Breast epithelium (tissue), 3 donors: ENCODE results near the gene KIF26B.

Source experiments
- POLR2A ChIP-seq: fragments of 450-650 bp; IDR thresholded peaks from one replicate; pipeline ENCODE4 v1.6.1; 2016; ENCODE audit warnings: antibody characterized with exemption, mild to moderate bottlenecking, moderate library complexity
- POLR2AphosphoS5 ChIP-seq, 3 donors: sonication (generic); formaldehyde crosslinking; IDR thresholded peaks; one replicate each; pipeline ENCODE4 v1.6.1; 2017; ENCODE audit warnings: antibody characterized with exemption in 3 of 3
- TF ChIP-seq, protein P1 (sequence below), 3 donors: fragments of 450-650 bp; IDR thresholded peaks; one replicate each; pipeline ENCODE4 v1.5.1; 2016 to 2017; ENCODE audit warnings: antibody characterized with exemption in 3 of 3, mild to moderate bottlenecking in 3 of 3, moderate library complexity in 3 of 3

DNA sequence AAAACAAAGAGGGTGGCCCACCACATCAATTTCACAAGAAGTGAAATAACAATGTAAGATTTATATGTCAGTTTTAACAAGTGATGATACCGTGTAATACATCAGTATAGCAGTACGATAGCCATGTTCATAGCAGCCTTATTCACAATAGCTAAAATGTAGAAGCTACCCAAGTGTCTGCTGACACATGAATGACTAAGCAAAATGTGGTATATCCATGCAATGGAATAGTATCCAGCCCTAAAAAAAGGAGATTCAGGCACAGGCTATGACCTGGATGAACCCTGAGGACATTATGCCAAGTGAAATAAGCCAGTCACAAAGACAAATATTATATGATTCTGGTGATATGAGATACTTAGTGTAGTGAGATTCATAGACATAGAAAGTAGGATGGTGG lies 18.0 kb downstream of the KIF26B start:
- TF ChIP-seq POLR2A (no peak), POLR2AphosphoS5 (IDR thresholded peaks at IDR 0.05) (no peak)
- TF ChIP-seq, protein P1, sequence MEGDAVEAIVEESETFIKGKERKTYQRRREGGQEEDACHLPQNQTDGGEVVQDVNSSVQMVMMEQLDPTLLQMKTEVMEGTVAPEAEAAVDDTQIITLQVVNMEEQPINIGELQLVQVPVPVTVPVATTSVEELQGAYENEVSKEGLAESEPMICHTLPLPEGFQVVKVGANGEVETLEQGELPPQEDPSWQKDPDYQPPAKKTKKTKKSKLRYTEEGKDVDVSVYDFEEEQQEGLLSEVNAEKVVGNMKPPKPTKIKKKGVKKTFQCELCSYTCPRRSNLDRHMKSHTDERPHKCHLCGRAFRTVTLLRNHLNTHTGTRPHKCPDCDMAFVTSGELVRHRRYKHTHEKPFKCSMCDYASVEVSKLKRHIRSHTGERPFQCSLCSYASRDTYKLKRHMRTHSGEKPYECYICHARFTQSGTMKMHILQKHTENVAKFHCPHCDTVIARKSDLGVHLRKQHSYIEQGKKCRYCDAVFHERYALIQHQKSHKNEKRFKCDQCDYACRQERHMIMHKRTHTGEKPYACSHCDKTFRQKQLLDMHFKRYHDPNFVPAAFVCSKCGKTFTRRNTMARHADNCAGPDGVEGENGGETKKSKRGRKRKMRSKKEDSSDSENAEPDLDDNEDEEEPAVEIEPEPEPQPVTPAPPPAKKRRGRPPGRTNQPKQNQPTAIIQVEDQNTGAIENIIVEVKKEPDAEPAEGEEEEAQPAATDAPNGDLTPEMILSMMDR (IDR thresholded peaks at IDR 0.05): no peak
